B cell (primary cell): ENCODE data around the gene STPG3.

Experiments used
- CTCF ChIP-seq: fragments of 200-600 bp; IDR thresholded peaks from one replicate; pipeline ENCODE4 v1.8.0; 2022; ENCODE audit warnings: antibody characterized with exemption, mild to moderate bottlenecking
- EZH2 ChIP-seq: IDR thresholded peaks from 2 replicates; pipeline ENCODE4 v1.6.1; 2012; ENCODE audit warnings: borderline replicate concordance, low read depth, mild to moderate bottlenecking, moderate library complexity, low read length; ENCODE audit not compliant: insufficient read depth, poor library complexity, severe bottlenecking

GRCh38 chr9:137256856-137257255, 5.8 kb downstream of the STPG3 start:
- TF ChIP-seq CTCF: no peak
- TF ChIP-seq EZH2: no peak
